Measurements from ENCODE around the gene IL17RE. TPM values are rescaled to one million over a fixed set of nuclear protein-coding genes. Genes with fewer than 3 reads are reported as not detected.

Gene IL17RE
- total and polyA plus RNA-seq, 2 of the 13 experiments (the other 11 are each of a cell fraction or from before 2014, with no cell fraction given), result 14.5 to 24.1 TPM

GRCh38 chr3:9890249-9891071, 12.2 kb upstream of the IL17RE start, which contains the start of gene JAGN1 (continued):
- TF ChIP-seq, protein P1, sequence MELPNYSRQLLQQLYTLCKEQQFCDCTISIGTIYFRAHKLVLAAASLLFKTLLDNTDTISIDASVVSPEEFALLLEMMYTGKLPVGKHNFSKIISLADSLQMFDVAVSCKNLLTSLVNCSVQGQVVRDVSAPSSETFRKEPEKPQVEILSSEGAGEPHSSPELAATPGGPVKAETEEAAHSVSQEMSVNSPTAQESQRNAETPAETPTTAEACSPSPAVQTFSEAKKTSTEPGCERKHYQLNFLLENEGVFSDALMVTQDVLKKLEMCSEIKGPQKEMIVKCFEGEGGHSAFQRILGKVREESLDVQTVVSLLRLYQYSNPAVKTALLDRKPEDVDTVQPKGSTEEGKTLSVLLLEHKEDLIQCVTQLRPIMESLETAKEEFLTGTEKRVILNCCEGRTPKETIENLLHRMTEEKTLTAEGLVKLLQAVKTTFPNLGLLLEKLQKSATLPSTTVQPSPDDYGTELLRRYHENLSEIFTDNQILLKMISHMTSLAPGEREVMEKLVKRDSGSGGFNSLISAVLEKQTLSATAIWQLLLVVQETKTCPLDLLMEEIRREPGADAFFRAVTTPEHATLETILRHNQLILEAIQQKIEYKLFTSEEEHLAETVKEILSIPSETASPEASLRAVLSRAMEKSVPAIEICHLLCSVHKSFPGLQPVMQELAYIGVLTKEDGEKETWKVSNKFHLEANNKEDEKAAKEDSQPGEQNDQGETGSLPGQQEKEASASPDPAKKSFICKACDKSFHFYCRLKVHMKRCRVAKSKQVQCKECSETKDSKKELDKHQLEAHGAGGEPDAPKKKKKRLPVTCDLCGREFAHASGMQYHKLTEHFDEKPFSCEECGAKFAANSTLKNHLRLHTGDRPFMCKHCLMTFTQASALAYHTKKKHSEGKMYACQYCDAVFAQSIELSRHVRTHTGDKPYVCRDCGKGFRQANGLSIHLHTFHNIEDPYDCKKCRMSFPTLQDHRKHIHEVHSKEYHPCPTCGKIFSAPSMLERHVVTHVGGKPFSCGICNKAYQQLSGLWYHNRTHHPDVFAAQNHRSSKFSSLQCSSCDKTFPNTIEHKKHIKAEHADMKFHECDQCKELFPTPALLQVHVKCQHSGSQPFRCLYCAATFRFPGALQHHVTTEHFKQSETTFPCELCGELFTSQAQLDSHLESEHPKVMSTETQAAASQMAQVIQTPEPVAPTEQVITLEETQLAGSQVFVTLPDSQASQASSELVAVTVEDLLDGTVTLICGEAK (IDR thresholded peaks at IDR 0.05), result no peak
- TF ChIP-seq, protein P1 (CRISPR knock-in tag; IDR thresholded peaks at IDR 0.05), result peak; percentile 67; the same call in 1 of the 2 replicates
- TF ChIP-seq ZBTB7A (CRISPR knock-in tag; IDR thresholded peaks at IDR 0.05) (peak; percentile 75; the same call in 1 of the 2 replicates), HDAC1 (CRISPR knock-in tag; IDR thresholded peaks at IDR 0.05) (peak; percentile 87; the same call in 1 of the 2 replicates), SUZ12 (IDR thresholded peaks at IDR 0.05; ENCODE audit: low read depth, low read length) (no peak), ZBTB1 (CRISPR knock-in tag; IDR thresholded peaks at IDR 0.05; ENCODE audit: borderline replicate concordance) (0 out of 2 replicates have a peak, but pooled peaks have one; percentile 56), ZNF547 (CRISPR knock-in tag; IDR thresholded peaks at IDR 0.05) (peak; percentile 84), POLR2A (IDR thresholded peaks at IDR 0.05; ENCODE audit: insufficient read depth in 1 of 2, low read depth in 2 of 2, low read length in 2 of 2) (peak; percentile 89 to 97), ZNF660 (CRISPR knock-in tag; IDR thresholded peaks at IDR 0.05; ENCODE audit: borderline replicate concordance, low read depth) (peak; percentile 82; the same call in 1 of the 2 replicates), ZNF335 (CRISPR knock-in tag; IDR thresholded peaks at IDR 0.05) (peak; percentile 41; the same call in 1 of the 2 replicates), ZFP82 (CRISPR knock-in tag; IDR thresholded peaks at IDR 0.05; ENCODE audit: borderline replicate concordance) (no peak; the same call in 1 of the 2 replicates), NR1H2 (CRISPR knock-in tag; IDR thresholded peaks at IDR 0.05; ENCODE audit: borderline replicate concordance, low read depth) (peak; percentile 44; the same call in 1 of the 2 replicates)
- TF ChIP-seq, protein P2, sequence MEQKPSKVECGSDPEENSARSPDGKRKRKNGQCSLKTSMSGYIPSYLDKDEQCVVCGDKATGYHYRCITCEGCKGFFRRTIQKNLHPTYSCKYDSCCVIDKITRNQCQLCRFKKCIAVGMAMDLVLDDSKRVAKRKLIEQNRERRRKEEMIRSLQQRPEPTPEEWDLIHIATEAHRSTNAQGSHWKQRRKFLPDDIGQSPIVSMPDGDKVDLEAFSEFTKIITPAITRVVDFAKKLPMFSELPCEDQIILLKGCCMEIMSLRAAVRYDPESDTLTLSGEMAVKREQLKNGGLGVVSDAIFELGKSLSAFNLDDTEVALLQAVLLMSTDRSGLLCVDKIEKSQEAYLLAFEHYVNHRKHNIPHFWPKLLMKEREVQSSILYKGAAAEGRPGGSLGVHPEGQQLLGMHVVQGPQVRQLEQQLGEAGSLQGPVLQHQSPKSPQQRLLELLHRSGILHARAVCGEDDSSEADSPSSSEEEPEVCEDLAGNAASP (CRISPR knock-in tag; IDR thresholded peaks at IDR 0.05; ENCODE audit: borderline replicate concordance), result peak; percentile 44; the same call in 1 of the 2 replicates
- TF ChIP-seq, protein P3, sequence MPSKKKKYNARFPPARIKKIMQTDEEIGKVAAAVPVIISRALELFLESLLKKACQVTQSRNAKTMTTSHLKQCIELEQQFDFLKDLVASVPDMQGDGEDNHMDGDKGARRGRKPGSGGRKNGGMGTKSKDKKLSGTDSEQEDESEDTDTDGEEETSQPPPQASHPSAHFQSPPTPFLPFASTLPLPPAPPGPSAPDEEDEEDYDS (CRISPR knock-in tag; IDR thresholded peaks at IDR 0.05), result peak; percentile 51; the same call in 1 of the 2 replicates
- TF ChIP-seq, protein P4, sequence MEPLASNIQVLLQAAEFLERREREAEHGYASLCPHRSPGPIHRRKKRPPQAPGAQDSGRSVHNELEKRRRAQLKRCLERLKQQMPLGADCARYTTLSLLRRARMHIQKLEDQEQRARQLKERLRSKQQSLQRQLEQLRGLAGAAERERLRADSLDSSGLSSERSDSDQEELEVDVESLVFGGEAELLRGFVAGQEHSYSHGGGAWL (CRISPR knock-in tag; IDR thresholded peaks at IDR 0.05), result peak; percentile 57; the same call in 1 of the 2 replicates

Measured in HepG2 (cell line).